ENCODE measurements around the gene COPS3. TPM values are rescaled to one million over a fixed set of nuclear protein-coding genes. Genes with fewer than 3 reads are reported as not detected.
A peak's percentile ranks its signal among the peaks of the same experiment; 100 is the strongest.

Gene COPS3
- total and polyA plus RNA-seq, 2 of the 4 experiments (the other 2 are of a cell fraction), result 71.4 to 144 TPM

DNA sequence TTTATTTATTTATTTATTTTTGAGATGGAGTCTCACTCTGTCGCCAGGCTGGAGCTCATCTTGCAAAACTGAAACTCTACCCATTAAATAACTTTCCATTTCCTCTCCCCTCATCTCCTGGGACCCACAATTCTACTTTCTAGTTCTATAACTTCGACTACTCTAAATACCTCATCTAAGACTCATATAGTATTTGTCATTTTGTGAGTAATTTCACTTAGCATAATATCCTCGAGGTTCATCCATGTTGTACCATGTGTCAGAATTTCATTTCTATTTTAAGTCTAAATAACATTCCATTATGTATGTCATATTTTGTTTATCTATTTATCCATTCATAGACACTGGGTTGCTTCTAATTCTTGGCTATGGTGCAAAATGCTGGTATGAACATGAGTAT, 17.1 kb upstream of the COPS3 start:
- H3K36me3 ChIP-seq (ENCODE audit: control insufficient read depth, insufficient read depth, low read length), result no peaks in the 10 kb centered on the region
- H2BK5ac ChIP-seq (ENCODE audit: low read depth, low read length, poor library complexity, severe bottlenecking), result no peak overlapping the region
- H3K27ac ChIP-seq (ENCODE audit: insufficient read depth, low read length), result no peak overlapping the region
- BruUV-seq (replicated peaks), result no TSS peak
- peak; percentile 58 for DNase-seq
- no peak overlapping the region for H3K14ac ChIP-seq (replicated peaks; ENCODE audit: low read depth, low read length)
- no peak overlapping the region for H3K4me3 ChIP-seq (ENCODE audit: insufficient read depth, low read depth, low read length)
- peaks cover 9% of the 10 kb centered on the region for H3K4me1 ChIP-seq (ENCODE audit: control insufficient read depth, insufficient read depth, low read length)
- in situ Hi-C loops (cut with MboI; ENCODE audit: low sequenced_read_pairs), result no loop called here
- H2AK9ac ChIP-seq (replicated peaks; ENCODE audit: low read depth, low read length, poor library complexity), result no peak overlapping the region
- H3K9me1 ChIP-seq (ENCODE audit: insufficient read depth, low read length), result no peaks in the 10 kb centered on the region
- no peak overlapping the region for H3K18ac ChIP-seq (ENCODE audit: low read depth, low read length)
- ATAC-seq (ENCODE audit: low read depth), result no peak
- CTCF ChIA-PET, result no interaction called here
- no peak overlapping the region for H2BK15ac ChIP-seq (ENCODE audit: low read depth, low read length)
- no peak overlapping the region for H2BK120ac ChIP-seq (ENCODE audit: low read depth, low read length)
- no peaks in the 10 kb centered on the region for H3K79me1 ChIP-seq (ENCODE audit: low read depth in 1 of 2, low read length in 2 of 2)
- dilution Hi-C loops (cut with HindIII; ENCODE audit: low sequenced_read_pairs, unreplicated experiment), result no loop called here
- POLR2A ChIA-PET (ENCODE audit: unreplicated experiment), result no interaction called here
- no peak overlapping the region for H3K4ac ChIP-seq (ENCODE audit: low read depth, low read length)
- 0% methylated on average over 1 of the region's 3 CpGs; no CpG with 5 or more reads in 1 of the 2 experiments for WGBS, 2 experiments (ENCODE audit: extremely low coverage in 2 of 2, insufficient read length in 1 of 2)
- H3K23ac ChIP-seq (ENCODE audit: low read depth, low read length), result no peak overlapping the region
- H2AFZ ChIP-seq (replicated peaks; ENCODE audit: low read length, poor library complexity), result no peak overlapping the region
- TF ChIP-seq RAD21 (IDR thresholded peaks at IDR 0.05; ENCODE audit: low read length) (no peak), FOS (IDR thresholded peaks at IDR 0.05; ENCODE audit: low read depth, low read length) (no peak), SMC3 (IDR thresholded peaks at IDR 0.05; ENCODE audit: low read depth, low read length) (no peak), CHD1 (IDR thresholded peaks at IDR 0.05; ENCODE audit: low read depth, low read length) (no peak), RFX5 (IDR thresholded peaks at IDR 0.05; ENCODE audit: low read depth, low read length) (no peak), NFE2L2 (IDR thresholded peaks at IDR 0.05; ENCODE audit: low read depth, low read length) (no peak), MAFK (IDR thresholded peaks at IDR 0.05; ENCODE audit: low read depth, low read length) (no peak), MAZ (IDR thresholded peaks at IDR 0.05; ENCODE audit: borderline replicate concordance, low read depth, low read length) (no peak), CTCF (conservative IDR thresholded peaks at IDR 0.05; ENCODE audit: low read depth, low read length) (no peak), RCOR1 (IDR thresholded peaks at IDR 0.05; ENCODE audit: insufficient replicate concordance, low read length) (no peak), BHLHE40 (IDR thresholded peaks at IDR 0.05; ENCODE audit: low read depth, low read length) (no peak), POLR2A (IDR thresholded peaks at IDR 0.05; ENCODE audit: low read depth, low read length) (no peak), MXI1 (IDR thresholded peaks at IDR 0.05; ENCODE audit: borderline replicate concordance, low read depth, low read length) (no peak), CEBPB (IDR thresholded peaks at IDR 0.05; ENCODE audit: low read depth, low read length) (no peak)
- TF ChIP-seq, protein P1, sequence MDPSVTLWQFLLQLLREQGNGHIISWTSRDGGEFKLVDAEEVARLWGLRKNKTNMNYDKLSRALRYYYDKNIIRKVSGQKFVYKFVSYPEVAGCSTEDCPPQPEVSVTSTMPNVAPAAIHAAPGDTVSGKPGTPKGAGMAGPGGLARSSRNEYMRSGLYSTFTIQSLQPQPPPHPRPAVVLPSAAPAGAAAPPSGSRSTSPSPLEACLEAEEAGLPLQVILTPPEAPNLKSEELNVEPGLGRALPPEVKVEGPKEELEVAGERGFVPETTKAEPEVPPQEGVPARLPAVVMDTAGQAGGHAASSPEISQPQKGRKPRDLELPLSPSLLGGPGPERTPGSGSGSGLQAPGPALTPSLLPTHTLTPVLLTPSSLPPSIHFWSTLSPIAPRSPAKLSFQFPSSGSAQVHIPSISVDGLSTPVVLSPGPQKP (IDR thresholded peaks at IDR 0.05; ENCODE audit: borderline replicate concordance, low read depth, low read length), result no peak
- TF ChIP-seq, protein P2, sequence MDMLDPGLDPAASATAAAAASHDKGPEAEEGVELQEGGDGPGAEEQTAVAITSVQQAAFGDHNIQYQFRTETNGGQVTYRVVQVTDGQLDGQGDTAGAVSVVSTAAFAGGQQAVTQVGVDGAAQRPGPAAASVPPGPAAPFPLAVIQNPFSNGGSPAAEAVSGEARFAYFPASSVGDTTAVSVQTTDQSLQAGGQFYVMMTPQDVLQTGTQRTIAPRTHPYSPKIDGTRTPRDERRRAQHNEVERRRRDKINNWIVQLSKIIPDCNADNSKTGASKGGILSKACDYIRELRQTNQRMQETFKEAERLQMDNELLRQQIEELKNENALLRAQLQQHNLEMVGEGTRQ (IDR thresholded peaks at IDR 0.05; ENCODE audit: low read depth, low read length), result no peak
- H4K91ac ChIP-seq (ENCODE audit: insufficient read depth, low read depth, low read length), result no peak overlapping the region
- no peak overlapping the region for H4K8ac ChIP-seq (ENCODE audit: low read depth in 2 of 2, low read length in 2 of 2)
- H3K27me3 ChIP-seq (ENCODE audit: control insufficient read depth, insufficient read depth, low read length), result no peaks in the 10 kb centered on the region
- intact Hi-C loops (cut with micrococcal nuclease), result no loop called here
- no peaks in the 10 kb centered on the region for H4K20me1 ChIP-seq (ENCODE audit: insufficient read depth, low read length)
- H2BK20ac ChIP-seq (ENCODE audit: low read depth, low read length), result no peak overlapping the region
- no peak overlapping the region for H3K4me2 ChIP-seq (ENCODE audit: low read depth, low read length)
- no peak overlapping the region for H2AK5ac ChIP-seq (ENCODE audit: low read depth, low read length)
- H3K9ac ChIP-seq (ENCODE audit: low read depth, low read length), result no peak overlapping the region
- no peaks in the 10 kb centered on the region for H3K9me3 ChIP-seq (ENCODE audit: control insufficient read depth, insufficient read depth, low read length)
- no peak overlapping the region for H3K56ac ChIP-seq (ENCODE audit: extremely low read depth, insufficient read depth, low read length)
- H4K5ac ChIP-seq (ENCODE audit: low read depth, low read length), result no peak overlapping the region
